BLaER1 (cell line): Measurements from ENCODE around the gene AFAP1.

ENCODE experiments used
- H3K27ac ChIP-seq: shearing (Covaris generic); formaldehyde crosslinking; 2 replicates; pipeline ENCODE4 v1.8.1; 2022
- H3K27me3 ChIP-seq: shearing (Covaris generic); formaldehyde crosslinking; 2 replicates; pipeline ENCODE4 v1.8.1; 2022
- H3K36me3 ChIP-seq: shearing (Covaris generic); formaldehyde crosslinking; 2 replicates; pipeline ENCODE4 v1.8.1; 2022
- H3K4me1 ChIP-seq: shearing (Covaris generic); formaldehyde crosslinking; 2 replicates; pipeline ENCODE4 v1.8.1; 2022
- H3K4me2 ChIP-seq: shearing (Covaris generic); formaldehyde crosslinking; 2 replicates; pipeline ENCODE4 v1.8.1; 2022
- H3K4me3 ChIP-seq: shearing (Covaris generic); formaldehyde crosslinking; 2 replicates; pipeline ENCODE4 v1.8.1; 2022
- H3K9ac ChIP-seq: shearing (Covaris generic); formaldehyde crosslinking; 2 replicates; pipeline ENCODE4 v1.8.1; 2022
- H3K9me3 ChIP-seq: shearing (Covaris generic); formaldehyde crosslinking; 2 replicates; pipeline ENCODE4 v1.8.1; 2022
- H4K20me1 ChIP-seq: shearing (Covaris generic); formaldehyde crosslinking; 2 replicates; pipeline ENCODE4 v1.8.1; 2022
- Cebpa-rat ChIP-seq: shearing (Covaris generic); IDR thresholded peaks from 2 replicates; pipeline ENCODE4 v1.8.1; 2022

AFAP1 gene

DNA sequence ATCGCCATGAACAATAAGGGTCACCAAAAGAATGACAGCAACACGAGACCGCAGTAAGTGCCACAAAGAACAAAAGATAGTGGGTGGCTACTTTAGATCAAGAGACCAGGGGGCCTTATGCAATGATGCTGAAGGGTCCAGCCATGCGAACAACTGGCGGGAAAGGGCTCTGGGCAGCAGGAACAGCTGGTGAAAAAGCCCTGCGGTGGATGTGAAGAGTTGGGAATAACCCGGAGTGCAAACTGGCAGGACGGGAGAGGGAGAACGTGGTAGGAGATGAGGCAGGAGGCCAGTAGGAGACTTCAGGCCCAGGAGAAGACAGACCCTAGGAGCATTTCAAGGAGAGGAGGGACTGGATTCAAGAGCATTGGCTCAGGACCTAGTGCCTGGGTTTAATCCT, 120.2 kb downstream of the AFAP1 start:
- Histone ChIP-seq H3K4me1 (peaks cover 17% of the 10 kb centered on the region), H3K36me3 (peaks cover 33% of the 10 kb centered on the region), H3K4me3 (no peak overlapping the region), H3K27ac (no peak overlapping the region), H4K20me1 (no peaks in the 10 kb centered on the region), H3K9me3 (no peaks in the 10 kb centered on the region), H3K9ac (no peak overlapping the region), H3K4me2 (no peak overlapping the region), H3K27me3 (no peaks in the 10 kb centered on the region)
- no peak for TF ChIP-seq Cebpa-rat

DNA sequence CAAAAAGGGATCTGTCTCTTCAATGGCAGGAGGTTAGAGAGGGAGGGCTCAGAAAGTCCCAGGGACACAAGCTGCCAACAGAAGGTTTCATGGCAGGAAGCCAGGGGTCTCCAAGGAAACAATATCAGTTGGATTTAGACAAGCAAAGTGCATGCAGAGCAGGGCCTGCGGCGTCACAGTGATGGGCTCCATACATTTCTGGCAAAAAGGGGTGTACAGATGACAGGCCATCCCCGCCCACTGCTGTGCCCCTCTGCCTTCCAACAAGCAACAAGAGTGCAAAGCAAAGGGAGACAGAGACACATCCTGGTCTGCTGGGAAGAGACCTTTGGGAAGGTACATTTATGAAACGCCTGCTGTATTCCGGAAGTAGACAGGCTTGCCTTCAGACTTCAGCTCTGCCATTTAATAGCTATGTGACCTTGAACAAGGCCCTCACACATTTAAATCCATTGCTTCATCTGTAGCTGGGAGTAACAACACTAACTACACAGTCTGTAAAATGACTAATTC, 121.2 kb downstream of the AFAP1 start:
- TF ChIP-seq Cebpa-rat = no peak
- Histone ChIP-seq H3K4me1 (peaks cover 17% of the 10 kb centered on the region), H3K27ac (no peak overlapping the region), H3K36me3 (peaks cover 35% of the 10 kb centered on the region), H3K4me2 (no peak overlapping the region), H3K4me3 (no peak overlapping the region), H3K9ac (no peak overlapping the region), H4K20me1 (no peaks in the 10 kb centered on the region), H3K9me3 (no peaks in the 10 kb centered on the region), H3K27me3 (no peaks in the 10 kb centered on the region)

DNA sequence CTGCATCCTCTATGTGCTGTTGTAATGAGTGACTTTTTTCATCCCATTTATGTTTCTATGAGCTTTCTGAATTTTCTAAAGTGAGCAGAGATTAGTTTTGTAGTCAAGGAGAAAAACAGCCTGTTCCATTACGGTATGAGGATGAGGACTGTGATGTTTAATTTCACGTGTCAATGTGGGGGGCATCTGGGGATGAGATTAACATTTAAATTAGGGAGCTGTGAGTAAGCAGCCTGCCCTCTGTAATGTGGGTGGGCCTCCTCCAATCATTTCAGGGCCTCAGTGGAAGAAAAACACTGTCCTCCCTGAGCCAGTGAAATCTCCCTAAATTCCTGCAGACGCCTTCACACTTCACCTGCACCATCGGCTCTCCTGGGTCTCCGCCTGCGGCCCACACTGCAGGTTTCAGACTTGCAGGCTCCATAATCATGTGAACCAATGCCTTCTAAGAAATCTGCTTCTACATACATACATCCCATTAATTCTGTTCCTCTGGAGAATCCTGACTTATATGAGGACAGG, 121.7 kb downstream of the AFAP1 start:
- peaks cover 14% of the 10 kb centered on the region for H3K4me1 ChIP-seq

DNA sequence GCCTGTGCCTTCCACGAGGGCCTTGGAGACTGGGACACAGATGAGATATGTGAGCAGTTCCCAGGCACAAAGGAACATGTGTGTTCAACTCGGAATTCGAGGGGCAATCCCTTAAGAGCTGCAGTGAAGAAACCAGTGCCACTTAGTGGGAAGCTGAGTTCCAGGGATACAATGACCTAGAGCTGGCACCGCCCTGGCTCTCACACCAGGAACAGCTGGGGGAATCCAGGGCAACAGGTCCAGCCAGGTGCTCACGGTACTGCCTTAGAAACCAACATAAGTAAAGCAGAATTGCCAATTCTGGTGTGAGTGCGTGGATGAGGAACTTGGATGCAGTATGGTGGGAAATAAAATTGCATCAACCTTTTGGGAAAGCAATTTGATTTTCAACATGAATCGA, 122.9 kb downstream of the AFAP1 start:
- TF ChIP-seq Cebpa-rat = no peak
- Histone ChIP-seq H3K4me2 (no peak overlapping the region), H3K27ac (no peak overlapping the region), H4K20me1 (no peaks in the 10 kb centered on the region), H3K27me3 (no peaks in the 10 kb centered on the region), H3K4me3 (no peak overlapping the region), H3K36me3 (peaks cover 35% of the 10 kb centered on the region), H3K9me3 (no peaks in the 10 kb centered on the region), H3K4me1 (peaks cover 2% of the 10 kb centered on the region; the same call in 1 of the 2 replicates), H3K9ac (no peak overlapping the region)

More for the DNA sequence above, 121.7 kb downstream of the AFAP1 start:
- Histone ChIP-seq H3K27ac (no peak overlapping the region), H3K36me3 (peaks cover 35% of the 10 kb centered on the region), H3K9ac (no peak overlapping the region), H3K27me3 (no peaks in the 10 kb centered on the region), H3K4me3 (no peak overlapping the region), H4K20me1 (no peaks in the 10 kb centered on the region), H3K4me2 (no peak overlapping the region), H3K9me3 (no peaks in the 10 kb centered on the region)
- TF ChIP-seq Cebpa-rat = no peak

DNA sequence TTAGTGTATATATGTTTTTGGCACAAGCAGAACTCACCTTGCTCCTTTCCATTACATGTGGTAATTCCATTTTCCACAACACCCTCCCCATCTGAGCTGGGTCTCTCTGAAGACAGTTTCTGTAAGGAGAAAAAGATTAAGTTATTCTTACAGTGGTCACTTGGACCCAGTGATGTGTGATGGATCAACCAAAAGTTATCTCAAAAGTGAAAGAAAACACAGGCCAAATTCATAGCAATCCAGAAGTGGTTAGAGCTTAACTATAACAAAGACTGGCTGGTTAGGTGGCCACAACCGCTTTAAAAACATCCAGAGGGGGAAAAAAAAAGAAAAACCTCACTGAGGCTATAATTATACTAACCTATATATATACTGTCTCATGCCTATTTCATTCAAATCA, 123.7 kb downstream of the AFAP1 start:
- no peak for TF ChIP-seq Cebpa-rat
- Histone ChIP-seq H3K4me3 (no peak overlapping the region), H3K9ac (no peak overlapping the region), H3K27ac (no peak overlapping the region), H4K20me1 (no peaks in the 10 kb centered on the region), H3K4me2 (no peak overlapping the region), H3K36me3 (peaks cover 35% of the 10 kb centered on the region), H3K4me1 (no peaks in the 10 kb centered on the region), H3K9me3 (no peaks in the 10 kb centered on the region), H3K27me3 (no peaks in the 10 kb centered on the region)

DNA sequence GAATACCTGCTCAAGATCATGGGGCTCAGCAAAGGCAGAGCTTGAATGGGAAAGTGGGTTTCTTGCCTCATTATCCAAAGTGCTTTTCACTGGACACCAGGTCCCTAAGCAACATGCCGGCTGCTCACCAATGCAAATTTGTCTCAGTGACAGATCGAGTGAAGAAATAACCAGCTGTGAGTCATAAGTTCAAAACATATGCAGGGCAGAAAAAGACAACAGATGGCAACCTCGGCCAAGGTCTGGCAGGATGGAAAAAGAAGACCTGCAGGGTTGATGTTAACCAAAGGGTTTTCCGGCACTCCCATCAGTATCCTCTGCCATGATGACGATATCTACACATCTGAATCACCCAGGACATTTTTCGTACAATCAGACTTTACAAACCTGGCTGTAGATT, 124.1 kb downstream of the AFAP1 start:
- H3K9ac ChIP-seq = no peak overlapping the region
- H3K9me3 ChIP-seq = no peaks in the 10 kb centered on the region
- H3K4me1 ChIP-seq = no peaks in the 10 kb centered on the region
- H3K27ac ChIP-seq = no peak overlapping the region
- no peak overlapping the region for H3K4me2 ChIP-seq
- no peak for TF ChIP-seq Cebpa-rat
- no peaks in the 10 kb centered on the region for H3K27me3 ChIP-seq
- peaks cover 35% of the 10 kb centered on the region for H3K36me3 ChIP-seq
- no peaks in the 10 kb centered on the region for H4K20me1 ChIP-seq
- H3K4me3 ChIP-seq = no peak overlapping the region

DNA sequence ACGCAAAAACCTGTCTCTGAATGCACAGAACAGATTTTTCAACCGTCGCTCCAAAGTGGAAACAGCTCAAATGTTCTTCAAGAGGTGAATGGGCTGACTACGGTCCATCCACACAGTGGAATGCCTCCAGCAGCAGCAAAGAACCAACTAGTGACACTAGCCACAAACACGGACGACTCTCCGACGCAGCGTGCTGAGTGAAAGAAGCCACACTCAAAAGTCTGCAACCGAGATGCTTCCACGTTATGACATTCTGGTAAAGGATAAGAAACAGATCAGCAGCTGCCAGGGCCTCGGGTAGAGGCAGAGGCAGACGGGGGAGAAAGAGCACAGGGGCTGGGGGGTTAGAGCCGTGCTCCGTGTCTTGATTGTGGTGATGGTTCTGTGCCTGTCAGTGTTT, 125.2 kb downstream of the AFAP1 start:
- no peak overlapping the region for H3K4me3 ChIP-seq
- H4K20me1 ChIP-seq = no peaks in the 10 kb centered on the region
- H3K27ac ChIP-seq = no peak overlapping the region
- H3K4me2 ChIP-seq = no peak overlapping the region
- no peaks in the 10 kb centered on the region for H3K9me3 ChIP-seq
- H3K27me3 ChIP-seq = no peaks in the 10 kb centered on the region
- no peak overlapping the region for H3K9ac ChIP-seq
- H3K4me1 ChIP-seq = no peaks in the 10 kb centered on the region
- peaks cover 34% of the 10 kb centered on the region for H3K36me3 ChIP-seq
- no peak for TF ChIP-seq Cebpa-rat

DNA sequence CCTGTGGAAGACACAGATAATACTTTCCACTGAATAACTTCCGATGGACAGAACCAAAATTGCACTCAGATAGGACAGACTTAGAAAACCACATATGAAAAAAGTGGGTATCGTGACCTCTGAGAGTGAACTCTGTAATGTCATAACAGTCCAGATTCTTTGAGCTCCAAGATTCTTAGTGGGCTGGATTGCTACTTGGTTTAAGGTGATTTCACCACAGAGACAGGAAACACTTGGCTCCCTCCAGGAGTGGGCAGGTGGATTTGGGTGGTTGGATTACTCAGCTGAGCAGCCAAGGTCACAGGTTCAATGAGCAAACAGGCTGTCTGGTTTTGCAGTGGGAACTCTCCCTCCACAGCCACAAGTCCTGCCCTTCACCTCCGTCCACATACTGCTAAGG, 126.0 kb downstream of the AFAP1 start:
- Histone ChIP-seq H3K4me3 (no peak overlapping the region), H3K9ac (no peak overlapping the region), H3K36me3 (peaks cover 31% of the 10 kb centered on the region), H3K27ac (no peak overlapping the region), H4K20me1 (no peaks in the 10 kb centered on the region), H3K9me3 (no peaks in the 10 kb centered on the region), H3K27me3 (no peaks in the 10 kb centered on the region), H3K4me2 (no peak overlapping the region), H3K4me1 (no peaks in the 10 kb centered on the region)
- TF ChIP-seq Cebpa-rat = no peak

DNA sequence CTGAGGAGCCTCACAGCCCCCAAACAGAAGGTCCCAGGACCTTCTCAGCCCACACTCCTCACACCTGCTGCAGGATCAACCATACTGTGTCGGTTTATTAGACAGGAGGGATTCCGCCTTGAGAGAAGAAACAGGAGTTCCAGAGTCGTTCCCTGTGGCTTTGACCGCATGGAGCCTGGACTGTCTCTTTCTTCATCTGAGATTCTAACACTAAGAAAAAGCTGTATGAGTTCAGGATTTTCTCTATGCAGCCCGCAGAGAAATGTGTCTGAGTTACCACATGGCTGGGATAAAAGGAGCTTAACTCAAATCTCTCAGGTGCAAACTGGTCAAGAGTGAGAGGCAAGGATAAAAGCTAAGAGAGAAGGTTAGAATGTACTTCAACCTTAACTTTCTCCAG, 126.7 kb downstream of the AFAP1 start:
- TF ChIP-seq Cebpa-rat = no peak
- no peaks in the 10 kb centered on the region for H3K4me1 ChIP-seq
- H3K9ac ChIP-seq = no peak overlapping the region
- H3K27ac ChIP-seq = no peak overlapping the region
- H4K20me1 ChIP-seq = no peaks in the 10 kb centered on the region
- no peak overlapping the region for H3K4me3 ChIP-seq
- no peaks in the 10 kb centered on the region for H3K27me3 ChIP-seq
- no peaks in the 10 kb centered on the region for H3K9me3 ChIP-seq
- peaks cover 31% of the 10 kb centered on the region for H3K36me3 ChIP-seq
- H3K4me2 ChIP-seq = no peak overlapping the region

DNA sequence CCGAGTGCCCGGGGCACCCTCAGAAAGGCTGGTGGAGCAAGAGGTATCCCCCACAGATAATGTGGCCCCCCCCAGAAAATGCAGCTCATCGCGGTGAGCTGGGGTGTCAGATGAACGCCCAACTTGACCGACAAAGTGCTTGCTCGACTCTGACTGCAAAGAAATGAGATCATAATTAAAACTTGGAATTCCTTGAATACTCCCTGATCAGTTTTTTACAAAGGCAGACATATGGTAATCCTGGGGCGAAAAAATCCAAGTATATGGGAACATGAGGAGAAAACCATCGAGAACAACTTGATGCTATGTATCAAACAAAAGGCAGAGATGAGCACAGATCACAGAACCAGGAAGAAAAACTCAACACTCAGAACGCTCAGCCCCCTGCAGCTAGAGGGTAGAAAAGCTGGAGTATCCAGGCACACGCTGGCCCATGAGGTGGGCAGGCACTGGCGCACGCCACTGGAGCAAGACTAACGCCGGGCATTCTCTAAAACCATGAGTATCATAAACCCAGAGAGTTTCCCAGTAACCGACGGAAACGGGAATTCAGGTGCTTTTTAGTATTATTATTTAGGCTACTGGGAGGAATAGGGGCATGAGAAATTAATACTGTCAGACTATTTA, 127.3 kb downstream of the AFAP1 start:
- Histone ChIP-seq H4K20me1 (no peaks in the 10 kb centered on the region), H3K9me3 (no peaks in the 10 kb centered on the region), H3K4me3 (no peak overlapping the region), H3K4me2 (no peak overlapping the region), H3K4me1 (no peaks in the 10 kb centered on the region), H3K36me3 (peaks cover 33% of the 10 kb centered on the region), H3K9ac (no peak overlapping the region), H3K27me3 (no peaks in the 10 kb centered on the region), H3K27ac (no peak overlapping the region)
- no peak for TF ChIP-seq Cebpa-rat
